ENCODE data around the gene BCAS1. TPM values are rescaled to one million over a fixed set of nuclear protein-coding genes. Genes with fewer than 3 reads are reported as not detected.

Gene BCAS1
- polyA plus RNA-seq, 1 of the 3 experiments (the other 2 are of a cell fraction) = not detected

DNA sequence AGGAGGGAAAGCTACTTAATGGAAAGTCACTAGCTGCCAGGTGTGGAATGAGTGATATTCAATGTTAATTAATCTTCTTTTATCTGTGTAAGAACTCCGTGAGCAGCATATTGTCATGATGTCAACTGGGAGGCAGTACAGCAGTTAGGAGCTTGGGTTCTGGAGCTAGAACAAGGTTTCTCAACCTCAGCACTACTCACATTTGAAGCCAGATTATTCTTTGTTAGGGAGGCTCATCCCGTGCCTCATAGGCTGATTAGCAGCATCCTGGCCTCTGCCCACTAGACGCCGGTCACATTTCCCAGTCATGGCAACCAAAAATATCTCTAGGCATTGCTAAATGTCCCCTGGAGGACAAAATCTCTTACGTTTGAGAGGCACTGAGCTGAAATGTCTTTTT lies 41.2 kb downstream of the BCAS1 start:
- Histone ChIP-seq H3K27me3 (ENCODE audit: insufficient read depth) (no peaks in the 10 kb centered on the region), H3K9me3 (no peaks in the 10 kb centered on the region), H3K4me1 (ENCODE audit: control insufficient read depth in 1 of 2, insufficient read depth in 2 of 2, low read depth in 1 of 2, low read length in 1 of 2) (peaks cover 0 to 15% of the 10 kb centered on the region in 2 experiments; a peak in 2 of 4 replicates), H3K4me3 (ENCODE audit: low read depth in 2 of 2, low read length in 1 of 2) (no peak overlapping the region), H3K9ac (no peak overlapping the region), H2AFZ (ENCODE audit: low read depth) (no peak overlapping the region), H3K79me2 (ENCODE audit: insufficient read depth) (no peaks in the 10 kb centered on the region), H3K4me2 (no peak overlapping the region), H3K27ac (ENCODE audit: low read depth in 2 of 2, low read length in 1 of 2) (peak overlapping the region in 1 of 2 experiments; percentile 34; a peak in 1 of 4 replicates), H3K36me3 (replicated peaks in 1 of 2; ENCODE audit: control insufficient read depth in 1 of 2, insufficient read depth in 2 of 2, low read length in 1 of 2) (no peaks in the 10 kb centered on the region), H4K20me1 (ENCODE audit: insufficient read depth) (no peaks in the 10 kb centered on the region), H3K9me2 (no peaks in the 10 kb centered on the region), H3F3A (replicated peaks; ENCODE audit: insufficient read depth) (no peaks in the 10 kb centered on the region)
- WGBS (ENCODE audit: low lambda C conversion rate) = 64% methylated on average over 5 of the region's 5 CpGs
- ChIA-PET CTCF (interaction anchor here (1.1 kb wide), 1 partner anchor 15 kb away, joined by 3 read pairs; no protein-coding TSS in a partner anchor), POLR2A (no interaction called here)
- no peak for TF ChIP-seq FOXM1 (IDR thresholded peaks at IDR 0.05; ENCODE audit: low read depth)
- TF ChIP-seq GABPA (IDR thresholded peaks at IDR 0.05; ENCODE audit: low read depth) = no peak
- no peak for TF ChIP-seq FOSL2 (IDR thresholded peaks at IDR 0.05; ENCODE audit: borderline replicate concordance, low read depth)
- no peak for TF ChIP-seq POLR2AphosphoS5 (IDR thresholded peaks at IDR 0.05; ENCODE audit: low read depth, low read length)
- DNase-seq = no peak

DNA sequence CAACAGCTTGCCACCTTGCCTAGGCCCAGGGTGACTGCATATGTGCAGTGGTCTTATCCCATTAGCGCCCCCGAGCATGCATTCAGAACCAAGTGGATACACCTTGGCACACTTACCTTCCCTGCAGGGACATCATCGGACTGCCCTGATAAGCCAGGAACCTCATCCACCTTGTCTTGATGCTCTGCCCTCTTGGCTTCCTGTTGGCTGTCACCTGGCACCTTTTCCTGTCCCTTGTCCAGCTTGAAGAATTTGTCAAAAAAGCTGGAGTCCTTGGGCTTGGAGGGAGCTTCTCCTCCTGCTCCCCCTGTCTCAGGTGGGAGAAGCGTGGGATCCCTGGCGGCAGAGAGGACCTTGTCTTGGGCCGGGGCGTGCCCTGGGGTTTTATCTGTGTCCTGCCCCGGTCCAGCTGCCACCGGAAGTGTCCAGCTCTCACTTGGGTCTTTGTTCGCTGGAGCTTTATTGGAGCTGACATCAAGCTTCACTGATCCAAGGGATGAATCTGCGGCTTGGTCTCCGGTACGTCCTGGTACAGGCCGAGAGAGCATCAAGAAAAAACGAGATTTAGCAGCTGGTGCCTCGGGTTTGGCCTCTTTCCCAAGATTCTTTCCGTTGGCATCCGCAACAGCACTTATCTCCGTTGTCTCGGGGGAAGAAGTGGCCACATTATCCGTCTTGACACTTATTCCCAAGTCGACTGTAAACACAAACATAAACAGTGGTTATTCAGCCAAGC lies 42.0 kb downstream of the BCAS1 start:
- Histone ChIP-seq H3K4me3 (ENCODE audit: low read depth in 2 of 2, low read length in 1 of 2) (no peak overlapping the region), H3K79me2 (ENCODE audit: insufficient read depth) (no peaks in the 10 kb centered on the region), H3K27ac (ENCODE audit: low read depth in 2 of 2, low read length in 1 of 2) (no peak overlapping the region), H3K9me2 (no peaks in the 10 kb centered on the region), H3K9me3 (no peaks in the 10 kb centered on the region), H3K36me3 (replicated peaks in 1 of 2; ENCODE audit: control insufficient read depth in 1 of 2, insufficient read depth in 2 of 2, low read length in 1 of 2) (no peaks in the 10 kb centered on the region), H3K4me1 (ENCODE audit: control insufficient read depth in 1 of 2, insufficient read depth in 2 of 2, low read depth in 1 of 2, low read length in 1 of 2) (peaks cover 0 to 15% of the 10 kb centered on the region in 2 experiments; a peak in 2 of 4 replicates), H3K9ac (no peak overlapping the region), H3K4me2 (no peak overlapping the region), H2AFZ (ENCODE audit: low read depth) (no peak overlapping the region), H3K27me3 (ENCODE audit: insufficient read depth) (no peaks in the 10 kb centered on the region), H3F3A (replicated peaks; ENCODE audit: insufficient read depth) (no peaks in the 10 kb centered on the region), H4K20me1 (ENCODE audit: insufficient read depth) (no peaks in the 10 kb centered on the region)
- CTCF ChIA-PET = interaction anchor here (0.8 to 1.7 kb wide), 3 partner anchors 14 to 450 kb away, joined by 3 to 7 read pairs (median 3); no protein-coding TSS in a partner anchor
- WGBS (ENCODE audit: low lambda C conversion rate) = 65% methylated on average over 22 of the region's 22 CpGs
- DNase-seq = no peak
- POLR2A ChIA-PET = no interaction called here
- TF ChIP-seq POLR2AphosphoS5 (IDR thresholded peaks at IDR 0.05; ENCODE audit: low read depth, low read length) (no peak), ZBTB33 (IDR thresholded peaks at IDR 0.05; ENCODE audit: borderline replicate concordance, low read depth) (no peak), RAD21 (IDR thresholded peaks at IDR 0.05; ENCODE audit: low read length) (no peak), EZH2phosphoT487 (IDR thresholded peaks at IDR 0.05; ENCODE audit: borderline replicate concordance, low read depth) (no peak), TAF1 (IDR thresholded peaks at IDR 0.05; ENCODE audit: borderline replicate concordance, low read depth, low read length) (no peak), REST (IDR thresholded peaks at IDR 0.05; ENCODE audit: low read depth, low read length) (no peak), MXI1 (IDR thresholded peaks at IDR 0.05; ENCODE audit: low read depth, low read length) (no peak), USF2 (IDR thresholded peaks at IDR 0.05; ENCODE audit: borderline replicate concordance, low read depth, low read length) (no peak), IRF3 (IDR thresholded peaks at IDR 0.05; ENCODE audit: low read depth, low read length) (no peak), NFIC (IDR thresholded peaks at IDR 0.05; ENCODE audit: borderline replicate concordance) (no peak), FOXJ3 (CRISPR knock-in tag; IDR thresholded peaks at IDR 0.05) (no peak), FOXM1 (IDR thresholded peaks at IDR 0.05; ENCODE audit: low read depth) (no peak), FOSL2 (IDR thresholded peaks at IDR 0.05; ENCODE audit: borderline replicate concordance, low read depth) (no peak), GABPA (IDR thresholded peaks at IDR 0.05; ENCODE audit: low read depth) (no peak), TEAD4 (IDR thresholded peaks at IDR 0.05; ENCODE audit: borderline replicate concordance, insufficient read depth) (no peak)
- TF ChIP-seq, protein P1, sequence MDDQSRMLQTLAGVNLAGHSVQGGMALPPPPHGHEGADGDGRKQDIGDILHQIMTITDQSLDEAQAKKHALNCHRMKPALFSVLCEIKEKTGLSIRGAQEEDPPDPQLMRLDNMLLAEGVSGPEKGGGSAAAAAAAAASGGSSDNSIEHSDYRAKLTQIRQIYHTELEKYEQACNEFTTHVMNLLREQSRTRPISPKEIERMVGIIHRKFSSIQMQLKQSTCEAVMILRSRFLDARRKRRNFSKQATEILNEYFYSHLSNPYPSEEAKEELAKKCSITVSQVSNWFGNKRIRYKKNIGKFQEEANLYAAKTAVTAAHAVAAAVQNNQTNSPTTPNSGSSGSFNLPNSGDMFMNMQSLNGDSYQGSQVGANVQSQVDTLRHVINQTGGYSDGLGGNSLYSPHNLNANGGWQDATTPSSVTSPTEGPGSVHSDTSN (IDR thresholded peaks at IDR 0.05) = no peak

Measured in SK-N-SH (cell line).